Upper lobe of left lung (tissue), 6 donors: ENCODE data around the gene TACR3. TPM values are rescaled to one million over a fixed set of nuclear protein-coding genes. Genes with fewer than 3 reads are reported as not detected.
"Not testable (repeated sequence)": the region's sequence is repeated elsewhere in the genome, so short reads cannot be mapped to it uniquely, and the experiment has no call there.

Experiments
- ATAC-seq, 2 donors: fragments of 200-7000 bp; cut with Tn5 transposase; one replicate each; pipeline ENCODE4 v1.9.1; 2022; ENCODE audit warnings: mild to moderate bottlenecking in 2 of 2, moderate library complexity in 2 of 2; ENCODE audit not compliant: low FRiP score in 2 of 2
- DNase-seq, 2 donors: peaks; one replicate each; pipeline ENCODE4 v3.0.0-alpha.2; 2019 to 2020
- H3K27ac ChIP-seq, 4 donors: fragments of 200-600 bp; sonication (generic); one replicate each; pipeline ENCODE4 v1.5.1; 2016 to 2019
- H3K27me3 ChIP-seq, 4 donors: fragments of 200-600 bp; sonication (generic); one replicate each; pipeline ENCODE4 v1.5.1; 2017 to 2019
- H3K36me3 ChIP-seq, 4 donors: fragments of 200-600 bp; sonication (generic); one replicate each; pipeline ENCODE4 v1.5.1; 2016 to 2019
- H3K4me1 ChIP-seq, 4 donors: fragments of 200-600 bp; sonication (generic); one replicate each; pipeline ENCODE4 v1.5.1; 2018 to 2019
- H3K4me3 ChIP-seq, 4 donors: fragments of 200-600 bp; sonication (generic); one replicate each; pipeline ENCODE4 v1.5.1; 2017 to 2019; ENCODE audit warnings: mild to moderate bottlenecking in 2 of 4, moderate library complexity in 1 of 4
- H3K9me3 ChIP-seq, 4 donors: fragments of 200-600 bp; sonication (generic); one replicate each; pipeline ENCODE4 v1.5.1; 2018 to 2019
- EP300 ChIP-seq, 4 donors: sonication (generic); formaldehyde crosslinking; IDR thresholded peaks; one replicate each; pipeline ENCODE4 v1.5.1; 2017; ENCODE audit warnings: antibody characterized with exemption in 4 of 4, control low read depth in 2 of 4
- POLR2A ChIP-seq, 4 donors: fragments of 450-650 bp; IDR thresholded peaks; one replicate each; pipeline ENCODE4 v1.5.1; 2016 to 2017; ENCODE audit warnings: antibody characterized with exemption in 4 of 4, mild to moderate bottlenecking in 2 of 4
- POLR2AphosphoS5 ChIP-seq, 2 donors: sonication (generic); formaldehyde crosslinking; IDR thresholded peaks; one replicate each; pipeline ENCODE4 v1.5.1; 2017; ENCODE audit warnings: antibody characterized with exemption in 2 of 2
- WGBS, 2 donors: methylation state at CpG; one replicate each; pipeline ENCODE4 v1.1.5; 2017 to 2018; 5-methylcytosine and 5-hydroxymethylcytosine counted together
- total RNA-seq, 6 donors: library from RNA; depleted of rRNA in 4 of 6; stranded (reverse); fragments of >200 nt in 4 of 6; gene quantifications; one replicate each; pipeline versions ENCODE4 v1.1.0 to v1.2.1, GENCODE V29; 2016 to 2021
- TF ChIP-seq, protein P1 (sequence below), 6 experiments: fragments of 450-650 bp in 4 of 6; fragments of 200-600 bp in 2 of 6; sonication (generic) in 2 of 6; IDR thresholded peaks; one replicate each; pipeline ENCODE4 v1.5.1; 2016 to 2019; ENCODE audit warnings: antibody characterized with exemption in 6 of 6
- donor health status: DM: no; HTN: no; CAD: no; lungs with moderate emphysema.
- donor health status: DM: no; HTN: yes; CAD: no; lungs with severe emphysema.

The TACR3 gene
- total RNA-seq, 6 donors from 2014 or later, result 0.03 to 3.1 (median 0.14) TPM; not detected in 2

DNA sequence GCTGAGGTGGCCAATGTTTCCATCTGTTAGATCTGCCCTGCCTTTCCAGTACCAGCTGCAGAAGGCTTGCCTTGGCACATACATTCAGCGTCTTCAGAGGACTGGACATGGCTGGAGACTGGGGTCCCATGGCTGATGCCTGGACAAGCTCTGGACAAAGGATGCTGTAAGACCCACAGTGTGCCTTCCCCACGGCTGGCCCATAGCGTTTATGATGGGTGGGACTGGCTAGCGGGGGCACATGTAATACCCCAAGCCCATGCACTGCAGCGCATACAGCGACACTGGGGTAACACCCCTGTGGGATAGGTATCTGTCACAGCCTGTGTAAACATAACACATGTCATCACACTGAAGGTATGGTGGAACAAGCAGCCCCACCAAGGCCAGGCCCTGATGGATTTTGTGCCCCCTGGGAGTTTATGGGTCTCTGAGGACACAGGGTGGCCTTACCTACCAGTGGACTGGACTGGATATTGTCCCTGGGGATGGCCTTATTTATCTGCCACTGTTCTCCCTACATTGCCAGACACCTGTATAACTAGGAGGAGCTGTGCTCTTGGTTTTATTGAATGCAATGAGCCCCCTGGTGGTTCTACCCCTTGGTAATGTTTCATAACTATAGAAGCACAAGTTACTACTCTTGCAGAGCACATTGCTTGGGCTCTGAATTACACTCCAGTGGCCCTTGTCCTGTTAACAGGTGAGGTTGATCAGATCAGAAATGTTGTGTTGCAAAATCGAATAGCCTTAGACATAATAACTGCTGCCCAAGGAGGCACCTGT lies 34.3 kb upstream of the TACR3 start:
- Histone ChIP-seq H3K9me3 (no peaks in the 10 kb centered on the region), H3K36me3 (no peaks in the 10 kb centered on the region), H3K4me3 (no peak overlapping the region), H3K27me3 (no peaks in the 10 kb centered on the region), H3K27ac (no peak overlapping the region), H3K4me1 (no peaks in the 10 kb centered on the region)
- 91% methylated on average over 7 of the region's 7 CpGs; no CpG with 5 or more reads in 1 of the 2 donors for WGBS, 2 donors
- peak in 1 of 2 donors; percentile 22 for ATAC-seq
- DNase-seq, result no peak
- no peak for TF ChIP-seq POLR2A (IDR thresholded peaks at IDR 0.05)
- no peak for TF ChIP-seq POLR2AphosphoS5 (IDR thresholded peaks at IDR 0.05)
- TF ChIP-seq, protein P1, sequence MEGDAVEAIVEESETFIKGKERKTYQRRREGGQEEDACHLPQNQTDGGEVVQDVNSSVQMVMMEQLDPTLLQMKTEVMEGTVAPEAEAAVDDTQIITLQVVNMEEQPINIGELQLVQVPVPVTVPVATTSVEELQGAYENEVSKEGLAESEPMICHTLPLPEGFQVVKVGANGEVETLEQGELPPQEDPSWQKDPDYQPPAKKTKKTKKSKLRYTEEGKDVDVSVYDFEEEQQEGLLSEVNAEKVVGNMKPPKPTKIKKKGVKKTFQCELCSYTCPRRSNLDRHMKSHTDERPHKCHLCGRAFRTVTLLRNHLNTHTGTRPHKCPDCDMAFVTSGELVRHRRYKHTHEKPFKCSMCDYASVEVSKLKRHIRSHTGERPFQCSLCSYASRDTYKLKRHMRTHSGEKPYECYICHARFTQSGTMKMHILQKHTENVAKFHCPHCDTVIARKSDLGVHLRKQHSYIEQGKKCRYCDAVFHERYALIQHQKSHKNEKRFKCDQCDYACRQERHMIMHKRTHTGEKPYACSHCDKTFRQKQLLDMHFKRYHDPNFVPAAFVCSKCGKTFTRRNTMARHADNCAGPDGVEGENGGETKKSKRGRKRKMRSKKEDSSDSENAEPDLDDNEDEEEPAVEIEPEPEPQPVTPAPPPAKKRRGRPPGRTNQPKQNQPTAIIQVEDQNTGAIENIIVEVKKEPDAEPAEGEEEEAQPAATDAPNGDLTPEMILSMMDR (IDR thresholded peaks at IDR 0.05), result no peak
- no peak for TF ChIP-seq EP300 (IDR thresholded peaks at IDR 0.05)

DNA sequence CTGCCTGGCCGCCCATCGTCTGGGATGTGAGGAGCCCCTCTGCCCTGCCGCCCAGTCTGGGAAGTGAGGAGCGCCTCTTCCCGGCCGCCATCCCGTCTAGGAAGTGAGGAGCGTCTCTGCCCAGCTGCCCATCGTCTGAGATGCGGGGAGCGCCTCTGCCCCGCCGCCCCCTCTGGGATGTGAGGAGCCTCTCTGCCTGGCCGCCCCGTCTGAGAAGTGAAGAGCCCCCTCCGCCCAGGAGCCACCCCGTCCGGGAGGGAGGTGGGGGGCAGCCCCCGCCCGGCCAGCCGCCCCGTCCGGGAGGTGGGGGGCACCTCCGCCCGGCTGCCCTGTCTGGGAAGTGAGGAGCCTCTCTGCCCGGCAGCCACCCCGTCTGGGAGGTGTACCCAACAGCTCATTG lies 3.4 kb upstream of the TACR3 start:
- H3K4me3 ChIP-seq, H3K9me3 ChIP-seq, H3K27ac ChIP-seq, ATAC-seq, H3K27me3 ChIP-seq, H3K36me3 ChIP-seq: not testable (repeated sequence)
- peaks cover 0 to 14% (median 2%) of the 10 kb centered on the region in 4 donors for H3K4me1 ChIP-seq
- 91 to 96% methylated on average over 7 to 16 of the region's 27 CpGs for WGBS, 2 donors
- peak in 1 of 2 donors; percentile 68 for DNase-seq

DNA sequence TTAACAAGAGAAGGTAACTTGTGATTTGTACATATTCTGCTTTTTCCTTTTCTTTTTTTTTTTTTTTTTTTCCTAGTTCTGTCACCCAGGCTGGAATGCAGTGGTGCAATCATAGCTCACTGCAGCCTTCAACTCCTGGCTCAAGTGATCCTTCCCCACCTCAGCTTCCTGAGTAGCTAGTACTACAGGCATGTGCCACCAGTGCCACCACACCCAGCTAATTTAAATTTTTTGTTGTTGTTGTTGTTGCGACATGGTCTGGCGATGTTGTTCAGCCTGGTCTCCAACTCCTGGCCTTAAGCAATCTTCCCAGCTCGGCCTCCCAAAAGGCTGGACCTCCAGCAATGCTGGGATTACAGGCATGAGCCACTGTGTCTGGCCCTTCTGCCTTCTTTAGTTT lies 1.5 kb upstream of the TACR3 start:
- Histone ChIP-seq H3K36me3 (no peaks in the 10 kb centered on the region), H3K9me3 (no peaks in the 10 kb centered on the region), H3K4me1 (peaks cover 0 to 14% (median 2%) of the 10 kb centered on the region in 4 donors), H3K4me3 (no peak overlapping the region), H3K27me3 (no peaks in the 10 kb centered on the region), H3K27ac (no peak overlapping the region)
- ATAC-seq (no peak), DNase-seq (no peak)
- TF ChIP-seq, protein P1 (IDR thresholded peaks at IDR 0.05), result no peak
- TF ChIP-seq POLR2A (IDR thresholded peaks at IDR 0.05) (no peak), EP300 (IDR thresholded peaks at IDR 0.05) (no peak), POLR2AphosphoS5 (IDR thresholded peaks at IDR 0.05) (no peak)
- 43 to 75% methylated on average over 3 of the region's 3 CpGs for WGBS, 2 donors

DNA sequence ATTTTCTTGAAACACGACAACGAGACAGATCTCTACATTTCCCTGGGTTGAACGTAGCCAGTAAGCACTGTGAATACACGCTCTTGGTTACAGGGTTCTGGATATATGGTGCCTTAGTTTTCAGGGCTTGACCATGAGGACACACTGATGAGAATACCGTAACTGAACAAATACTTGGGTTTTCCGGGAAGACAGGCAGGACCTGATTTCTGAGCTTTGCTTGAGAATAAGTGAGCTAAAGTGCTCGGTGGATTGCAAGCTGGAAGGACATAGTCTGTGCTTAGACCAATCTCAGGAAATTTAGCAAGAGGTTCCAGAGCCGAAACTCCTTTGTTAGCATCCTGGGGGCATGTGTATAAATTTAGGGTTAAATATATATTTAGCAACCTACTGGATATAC lies 876 bp upstream of the TACR3 start:
- Histone ChIP-seq H3K27ac (no peak overlapping the region), H3K4me3 (no peak overlapping the region), H3K36me3 (no peaks in the 10 kb centered on the region), H3K9me3 (no peaks in the 10 kb centered on the region), H3K27me3 (no peaks in the 10 kb centered on the region), H3K4me1 (peaks cover 0 to 14% (median 2%) of the 10 kb centered on the region in 4 donors)
- no peak for ATAC-seq
- no peak for DNase-seq
- TF ChIP-seq POLR2AphosphoS5 (IDR thresholded peaks at IDR 0.05) (no peak), EP300 (IDR thresholded peaks at IDR 0.05) (no peak), POLR2A (IDR thresholded peaks at IDR 0.05) (no peak)
- TF ChIP-seq, protein P1 (IDR thresholded peaks at IDR 0.05), result no peak
- WGBS, 2 donors, result 50 to 55% methylated on average over 8 of the region's 8 CpGs

DNA sequence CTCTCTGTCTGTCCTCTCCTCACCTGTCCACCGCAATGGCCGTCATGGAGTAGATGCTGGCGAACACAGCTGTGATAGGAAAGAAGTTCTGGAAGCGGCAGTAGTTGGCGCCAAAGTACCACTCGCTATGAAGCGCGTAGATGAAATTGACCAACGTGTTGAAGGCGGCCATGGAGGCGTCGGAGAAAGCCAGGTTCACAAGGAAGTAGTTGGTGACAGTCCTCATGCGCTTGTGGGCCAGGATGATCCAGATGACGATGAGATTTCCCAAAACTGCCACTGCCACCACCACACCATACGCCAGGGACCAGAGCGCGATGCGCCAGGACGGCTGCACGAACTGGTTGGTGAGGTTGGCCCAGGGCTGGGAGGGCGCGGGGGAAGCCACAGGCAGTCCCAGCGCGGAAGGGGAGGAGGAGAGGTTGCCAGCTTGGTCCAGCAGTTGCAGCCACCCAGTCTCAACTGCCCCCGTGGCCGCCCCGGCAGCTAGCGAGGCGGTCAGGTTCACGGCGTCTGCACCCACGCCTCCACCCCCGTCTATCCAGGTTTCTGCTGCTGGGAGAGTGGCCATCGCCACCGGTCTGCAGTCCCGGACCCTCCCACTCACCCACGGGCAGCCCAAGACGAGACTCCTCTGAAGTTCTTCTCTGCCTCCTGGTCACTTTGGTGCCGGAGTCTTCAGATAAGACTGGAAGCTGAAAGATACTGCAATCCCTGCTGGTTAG lies 518 bp downstream of the TACR3 start:
- Histone ChIP-seq H3K36me3 (no peaks in the 10 kb centered on the region), H3K9me3 (no peaks in the 10 kb centered on the region), H3K4me1 (peaks cover 0 to 14% (median 2%) of the 10 kb centered on the region in 4 donors), H3K4me3 (peak overlapping the region in 3 of 4 donors; percentile 13 to 32 (median 23)), H3K27ac (no peak overlapping the region), H3K27me3 (no peaks in the 10 kb centered on the region)
- DNase-seq, result peak in 1 of 2 donors; percentile 78
- ATAC-seq, result peak; percentile 30 to 46
- WGBS, 2 donors, result 10 to 11% methylated on average over 9 to 39 of the region's 39 CpGs
- TF ChIP-seq POLR2A (IDR thresholded peaks at IDR 0.05) (no peak), EP300 (IDR thresholded peaks at IDR 0.05) (no peak), POLR2AphosphoS5 (IDR thresholded peaks at IDR 0.05) (no peak)
- TF ChIP-seq, protein P1 (IDR thresholded peaks at IDR 0.05), result no peak
